Measurements from ENCODE around the gene MGST2.

Gene MGST2

GRCh38 chr4:139736274-139736660 lies 70.6 kb downstream of the MGST2 start:
- no peak for DNase-seq (ENCODE audit: low read depth in 2 of 3, low spot score in 2 of 3)

- DNase-seq (ENCODE audit: low read depth in 2 of 3, low spot score in 2 of 3) = no peak
Observed at GRCh38 chr4:139736661-139737060, 71.0 kb downstream of the MGST2 start.

- DNase-seq (ENCODE audit: low read depth in 2 of 3, low spot score in 2 of 3) = no peak
Observed at GRCh38 chr4:139738846-139739613, 73.4 kb downstream of the MGST2 start.

GRCh38 chr4:139740121-139740520 lies 74.5 kb downstream of the MGST2 start:
- no peak for DNase-seq (ENCODE audit: low read depth in 2 of 3, low spot score in 2 of 3)

- DNase-seq (ENCODE audit: low read depth in 2 of 3, low spot score in 2 of 3) = no peak
Observed at GRCh38 chr4:139740531-139741041, 75.0 kb downstream of the MGST2 start.

- no peak for DNase-seq (ENCODE audit: low read depth in 2 of 3, low spot score in 2 of 3)
Observed at GRCh38 chr4:139743027-139743426, 77.4 kb downstream of the MGST2 start.

GRCh38 chr4:139744232-139744631 lies 78.6 kb downstream of the MGST2 start:
- DNase-seq (ENCODE audit: low read depth in 2 of 3, low spot score in 2 of 3) = no peak

GRCh38 chr4:139745111-139745639 lies 79.6 kb downstream of the MGST2 start:
- no peak for DNase-seq (ENCODE audit: low read depth in 2 of 3, low spot score in 2 of 3)

- DNase-seq (ENCODE audit: low read depth in 2 of 3, low spot score in 2 of 3) = no peak
Observed at GRCh38 chr4:139746431-139747171, 81.0 kb downstream of the MGST2 start.

GRCh38 chr4:139749338-139749737 lies 83.7 kb downstream of the MGST2 start:
- no peak for DNase-seq (ENCODE audit: low read depth in 2 of 3, low spot score in 2 of 3)

GRCh38 chr4:139749835-139750498 lies 84.3 kb downstream of the MGST2 start:
- DNase-seq (ENCODE audit: low read depth in 2 of 3, low spot score in 2 of 3) = no peak

GRCh38 chr4:139753686-139754085 lies 88.1 kb downstream of the MGST2 start:
- no peak for DNase-seq (ENCODE audit: low read depth in 2 of 3, low spot score in 2 of 3)

Data from activated CD8-positive, alpha-beta memory T cell treated with anti-CD3 and anti-CD28 coated beads for 48 hours (primary cell).